Activated naive CD8-positive, alpha-beta T cell treated with anti-CD3 and anti-CD28 coated beads for 36 hours (primary cell): ENCODE results near the gene ARHGAP23. TPM values are rescaled to one million over a fixed set of nuclear protein-coding genes. Genes with fewer than 3 reads are reported as not detected.

Experiments
- DNase-seq: peaks from one replicate; pipeline ENCODE4 v3.0.0; 2021
- H3K27ac Mint-ChIP-seq: one replicate; pipeline ENCODE4 v1.8.0; 2022; ENCODE audit warnings: mild to moderate bottlenecking, moderate library complexity, mixed read lengths
- H3K27me3 Mint-ChIP-seq: one replicate; pipeline ENCODE4 v1.8.0; 2022; ENCODE audit warnings: mild to moderate bottlenecking, mixed read lengths
- H3K36me3 Mint-ChIP-seq: one replicate; pipeline ENCODE4 v1.8.0; 2021; ENCODE audit warnings: mild to moderate bottlenecking, mixed read lengths
- H3K4me1 Mint-ChIP-seq: one replicate; pipeline ENCODE4 v1.8.0; 2021; ENCODE audit warnings: mixed read lengths
- H3K4me3 Mint-ChIP-seq: one replicate; pipeline ENCODE4 v1.8.0; 2022; ENCODE audit warnings: mild to moderate bottlenecking, moderate library complexity, mixed read lengths
- H3K9me3 Mint-ChIP-seq: one replicate; pipeline ENCODE4 v1.8.0; 2022; ENCODE audit warnings: mixed read lengths
- total RNA-seq, 2 experiments: library from RNA; stranded (reverse); gene quantifications; one replicate each; pipeline ENCODE4 v1.2.3, GENCODE V29; 2021

ARHGAP23 gene
- total RNA-seq, 2 experiments from 2014 or later: 0.08 to 0.66 TPM

- no peak for DNase-seq
- Mint-ChIP-seq H3K36me3 (no peaks in the 10 kb centered on the region), H3K9me3 (no peaks in the 10 kb centered on the region), H3K4me1 (peaks cover 19% of the 10 kb centered on the region), H3K27ac (no peak overlapping the region), H3K4me3 (peak overlapping the region; percentile 73), H3K27me3 (peaks cover 50% of the 10 kb centered on the region)
These were observed 130.4 kb downstream of the ARHGAP23 start for GRCh38 chr17:38558728-38559050.

GRCh38 chr17:38559051-38559879, 131.0 kb downstream of the ARHGAP23 start:
- no peaks in the 10 kb centered on the region for H3K9me3 Mint-ChIP-seq
- peaks cover 52% of the 10 kb centered on the region for H3K27me3 Mint-ChIP-seq
- DNase-seq: peak; percentile 90
- peaks cover 19% of the 10 kb centered on the region for H3K4me1 Mint-ChIP-seq
- H3K4me3 Mint-ChIP-seq: peak overlapping the region; percentile 73
- no peaks in the 10 kb centered on the region for H3K36me3 Mint-ChIP-seq
- H3K27ac Mint-ChIP-seq: peak overlapping the region; percentile 47

GRCh38 chr17:38559880-38560230, 131.6 kb downstream of the ARHGAP23 start:
- Mint-ChIP-seq H3K4me3 (no peak overlapping the region), H3K9me3 (no peaks in the 10 kb centered on the region), H3K27me3 (peaks cover 55% of the 10 kb centered on the region), H3K36me3 (no peaks in the 10 kb centered on the region), H3K4me1 (peaks cover 21% of the 10 kb centered on the region), H3K27ac (no peak overlapping the region)
- DNase-seq: no peak

GRCh38 chr17:38560503-38561318, 132.4 kb downstream of the ARHGAP23 start:
- Mint-ChIP-seq H3K27me3 (peaks cover 62% of the 10 kb centered on the region), H3K4me1 (peaks cover 21% of the 10 kb centered on the region), H3K9me3 (no peaks in the 10 kb centered on the region), H3K36me3 (no peaks in the 10 kb centered on the region), H3K27ac (peak overlapping the region; percentile 34), H3K4me3 (no peak overlapping the region)
- peak; percentile 18 for DNase-seq

GRCh38 chr17:38561416-38562214, 133.4 kb downstream of the ARHGAP23 start:
- H3K4me3 Mint-ChIP-seq: no peak overlapping the region
- peaks cover 71% of the 10 kb centered on the region for H3K27me3 Mint-ChIP-seq
- peak; percentile 30 for DNase-seq

More at GRCh38 chr17:38561416-38562214, 133.4 kb downstream of the ARHGAP23 start:
- no peak overlapping the region for H3K27ac Mint-ChIP-seq
- H3K9me3 Mint-ChIP-seq: no peaks in the 10 kb centered on the region
- peaks cover 21% of the 10 kb centered on the region for H3K4me1 Mint-ChIP-seq
- H3K36me3 Mint-ChIP-seq: no peaks in the 10 kb centered on the region

Other genes starting within 250 kb of the ARHGAP23 start
- gene TBC1D3, start 235.9 kb upstream of the ARHGAP23 start, total RNA-seq: not detected
- gene MRPL45, start 131.3 kb upstream of the ARHGAP23 start, total RNA-seq: 10 to 100 TPM; 69.7 to 70.8 TPM
- under 1 TPM; 0.23 to 0.34 TPM for gene GPR179, start 84.5 kb upstream of the ARHGAP23 start, total RNA-seq
- 10 to 100 TPM; 17.3 to 18.2 TPM for gene SOCS7, start 76.6 kb upstream of the ARHGAP23 start, total RNA-seq
- under 1 TPM; 0.37 to 0.42 TPM for gene SRCIN1, start 177.5 kb downstream of the ARHGAP23 start, total RNA-seq
- 10 to 100 TPM; 33.6 to 33.7 TPM for gene EPOP, start 246.5 kb downstream of the ARHGAP23 start, total RNA-seq